Measurements from ENCODE around the gene SLC25A10. TPM values are rescaled to one million over a fixed set of nuclear protein-coding genes. Genes with fewer than 3 reads are reported as not detected.

The SLC25A10 gene
- total RNA-seq, 1 donor from 2014 or later: 60.8 TPM

DNA sequence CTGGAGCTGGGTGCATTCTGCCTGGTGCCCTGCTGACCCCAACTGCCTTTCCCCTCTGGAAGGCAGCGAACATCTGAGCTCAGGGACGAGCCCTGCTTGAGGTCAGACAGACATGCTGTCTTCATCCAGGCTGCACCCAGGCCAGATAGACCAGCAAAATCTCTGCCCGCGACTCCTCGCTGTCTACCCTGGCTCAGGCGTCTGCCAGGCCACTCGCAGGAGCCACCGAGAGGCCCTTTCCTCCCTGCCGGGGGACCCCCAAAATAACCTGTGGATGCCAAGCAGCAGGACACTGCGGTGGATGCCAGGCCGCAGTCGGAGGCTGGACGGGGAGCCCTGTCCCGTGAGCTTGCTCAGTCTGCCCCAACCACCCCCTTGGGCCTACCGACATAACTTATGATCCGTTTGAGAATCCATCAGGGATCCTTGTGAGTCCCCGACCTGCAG lies 3.3 kb upstream of the SLC25A10 start:
- Mint-ChIP-seq H3K27me3 (ENCODE audit: unreplicated experiment) (peaks cover 12% of the 10 kb centered on the region), H3K4me1 (ENCODE audit: low read depth, unreplicated experiment) (peaks cover 10% of the 10 kb centered on the region), H3K27ac (ENCODE audit: unreplicated experiment) (peak overlapping the region; percentile 8), H3K9me3 (ENCODE audit: unreplicated experiment) (peaks cover 10% of the 10 kb centered on the region), H3K4me3 (ENCODE audit: unreplicated experiment) (no peak overlapping the region), H3K36me3 (ENCODE audit: unreplicated experiment) (no peaks in the 10 kb centered on the region)
- TF ChIP-seq CTCF (IDR thresholded peaks at IDR 0.05; ENCODE audit: partially characterized antibody, unreplicated experiment): no peak
- DNase-seq: no peak

GRCh38 chr17:81710514-81711308 lies 1.4 kb upstream of the SLC25A10 start:
- peaks cover 12% of the 10 kb centered on the region for H3K27me3 Mint-ChIP-seq (ENCODE audit: unreplicated experiment)
- peaks cover 6% of the 10 kb centered on the region for H3K9me3 Mint-ChIP-seq (ENCODE audit: unreplicated experiment)
- H3K4me3 Mint-ChIP-seq (ENCODE audit: unreplicated experiment): peak overlapping the region; percentile 75
- H3K27ac Mint-ChIP-seq (ENCODE audit: unreplicated experiment): peak overlapping the region; percentile 68
- no peaks in the 10 kb centered on the region for H3K36me3 Mint-ChIP-seq (ENCODE audit: unreplicated experiment)
- DNase-seq: no peak
- H3K4me1 Mint-ChIP-seq (ENCODE audit: low read depth, unreplicated experiment): peaks cover 10% of the 10 kb centered on the region
- no peak for TF ChIP-seq CTCF (IDR thresholded peaks at IDR 0.05; ENCODE audit: partially characterized antibody, unreplicated experiment)

GRCh38 chr17:81712468-81713003 lies 452 bp downstream of the SLC25A10 start:
- H3K4me1 Mint-ChIP-seq (ENCODE audit: low read depth, unreplicated experiment): peaks cover 10% of the 10 kb centered on the region

DNA sequence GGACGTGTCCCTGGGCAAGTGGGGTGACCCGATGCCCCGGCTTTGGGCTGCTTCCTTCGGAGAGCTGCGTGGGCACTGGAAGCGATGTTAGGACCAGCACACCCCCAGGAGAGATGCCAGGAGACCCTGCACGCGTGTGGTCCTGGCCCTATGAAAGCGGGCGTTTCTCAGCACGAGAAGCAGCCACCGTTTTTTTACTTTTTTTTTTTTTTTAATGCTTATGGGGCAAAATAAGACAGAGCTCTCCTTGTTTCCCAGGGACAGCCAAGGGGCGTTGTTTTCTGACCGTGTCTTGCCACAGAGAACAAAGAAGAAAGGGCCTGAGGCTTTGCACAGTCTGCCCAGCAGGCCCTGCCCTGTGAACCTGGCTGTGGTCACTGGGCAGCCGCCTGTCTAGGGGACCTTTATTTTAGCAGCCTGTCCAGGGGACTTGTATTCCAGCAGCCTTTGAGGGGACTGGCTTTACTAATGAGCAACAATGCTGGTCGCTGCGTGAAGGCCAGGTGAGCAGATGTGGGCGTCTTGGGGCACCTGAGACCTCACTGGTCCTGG lies 996 bp downstream of the SLC25A10 start:
- peaks cover 10% of the 10 kb centered on the region for H3K27me3 Mint-ChIP-seq (ENCODE audit: unreplicated experiment)
- H3K36me3 Mint-ChIP-seq (ENCODE audit: unreplicated experiment): no peaks in the 10 kb centered on the region
- peak overlapping the region; percentile 98 for H3K27ac Mint-ChIP-seq (ENCODE audit: unreplicated experiment)
- H3K9me3 Mint-ChIP-seq (ENCODE audit: unreplicated experiment): peaks cover 7% of the 10 kb centered on the region
- H3K4me3 Mint-ChIP-seq (ENCODE audit: unreplicated experiment): peak overlapping the region; percentile 95
- no peak for DNase-seq
- peaks cover 10% of the 10 kb centered on the region for H3K4me1 Mint-ChIP-seq (ENCODE audit: low read depth, unreplicated experiment)
- TF ChIP-seq CTCF (IDR thresholded peaks at IDR 0.05; ENCODE audit: partially characterized antibody, unreplicated experiment): no peak

More at GRCh38 chr17:81712468-81713003, 452 bp downstream of the SLC25A10 start:
- peaks cover 10% of the 10 kb centered on the region for H3K27me3 Mint-ChIP-seq (ENCODE audit: unreplicated experiment)
- H3K36me3 Mint-ChIP-seq (ENCODE audit: unreplicated experiment): no peaks in the 10 kb centered on the region
- peaks cover 6% of the 10 kb centered on the region for H3K9me3 Mint-ChIP-seq (ENCODE audit: unreplicated experiment)
- peak overlapping the region; percentile 98 for H3K27ac Mint-ChIP-seq (ENCODE audit: unreplicated experiment)
- DNase-seq: peak; percentile 68
- TF ChIP-seq CTCF (IDR thresholded peaks at IDR 0.05; ENCODE audit: partially characterized antibody, unreplicated experiment): no peak
- H3K4me3 Mint-ChIP-seq (ENCODE audit: unreplicated experiment): peak overlapping the region; percentile 95

All from glutamatergic neuron (in vitro differentiated cells).